Cardiac fibroblast (primary cell): ENCODE measurements around the gene LYL1.

Experiments used
- DNase-seq, 2 donors: peaks; one replicate each; pipeline versions ENCODE4 v3.0.0 to v3.0.0-alpha.2; 2010; ENCODE audit warnings: low read depth in 2 of 2
- H3K4me3 ChIP-seq, 2 donors: replicated peaks in 1 of 2; 1 replicate in 1 of 2; 2 replicates in 1 of 2; pipeline ENCODE4 v1.5.1; 2011; ENCODE audit warnings: low read depth in 2 of 2, low read length in 2 of 2, mild to moderate bottlenecking in 2 of 2, moderate library complexity in 1 of 2
- TF ChIP-seq, protein P1 (sequence below): IDR thresholded peaks from one replicate; pipeline ENCODE4 v1.5.1; 2011; ENCODE audit warnings: low read depth, mild to moderate bottlenecking, low read length, inconsistent platforms

Gene LYL1

GRCh38 chr19:13078897-13079541, 23.6 kb downstream of the LYL1 start:
- H3K4me3 ChIP-seq, result no peak overlapping the region
- TF ChIP-seq, protein P1, sequence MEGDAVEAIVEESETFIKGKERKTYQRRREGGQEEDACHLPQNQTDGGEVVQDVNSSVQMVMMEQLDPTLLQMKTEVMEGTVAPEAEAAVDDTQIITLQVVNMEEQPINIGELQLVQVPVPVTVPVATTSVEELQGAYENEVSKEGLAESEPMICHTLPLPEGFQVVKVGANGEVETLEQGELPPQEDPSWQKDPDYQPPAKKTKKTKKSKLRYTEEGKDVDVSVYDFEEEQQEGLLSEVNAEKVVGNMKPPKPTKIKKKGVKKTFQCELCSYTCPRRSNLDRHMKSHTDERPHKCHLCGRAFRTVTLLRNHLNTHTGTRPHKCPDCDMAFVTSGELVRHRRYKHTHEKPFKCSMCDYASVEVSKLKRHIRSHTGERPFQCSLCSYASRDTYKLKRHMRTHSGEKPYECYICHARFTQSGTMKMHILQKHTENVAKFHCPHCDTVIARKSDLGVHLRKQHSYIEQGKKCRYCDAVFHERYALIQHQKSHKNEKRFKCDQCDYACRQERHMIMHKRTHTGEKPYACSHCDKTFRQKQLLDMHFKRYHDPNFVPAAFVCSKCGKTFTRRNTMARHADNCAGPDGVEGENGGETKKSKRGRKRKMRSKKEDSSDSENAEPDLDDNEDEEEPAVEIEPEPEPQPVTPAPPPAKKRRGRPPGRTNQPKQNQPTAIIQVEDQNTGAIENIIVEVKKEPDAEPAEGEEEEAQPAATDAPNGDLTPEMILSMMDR, result no peak
- no peak for DNase-seq

GRCh38 chr19:13078381-13078780, 24.3 kb downstream of the LYL1 start:
- TF ChIP-seq, protein P1, result no peak

DNA sequence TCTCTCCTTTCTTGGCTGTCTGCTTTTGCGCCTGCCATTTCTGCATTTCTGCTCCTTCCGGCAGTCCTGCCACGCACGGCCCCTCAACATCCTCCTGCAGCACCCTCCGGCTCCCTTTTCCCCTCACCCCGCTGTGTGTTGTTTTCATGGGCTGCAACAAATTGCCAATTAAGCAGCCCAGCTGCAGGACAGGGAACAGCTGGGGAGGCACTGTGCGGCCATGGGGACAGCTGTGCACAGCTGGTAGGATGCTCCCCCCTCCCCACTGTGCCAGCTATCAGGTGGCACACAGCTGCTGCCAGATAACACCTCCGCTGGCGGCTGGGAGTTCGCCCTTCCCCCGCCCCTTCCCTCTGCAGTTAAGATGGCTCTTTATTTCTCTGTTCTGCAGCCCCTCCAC, 25.4 kb downstream of the LYL1 start:
- H3K4me3 ChIP-seq, result no peak overlapping the region
- DNase-seq, result no peak
- TF ChIP-seq, protein P1, result no peak

More at GRCh38 chr19:13078381-13078780, 24.3 kb downstream of the LYL1 start:
- DNase-seq, result no peak
- H3K4me3 ChIP-seq, result no peak overlapping the region

DNA sequence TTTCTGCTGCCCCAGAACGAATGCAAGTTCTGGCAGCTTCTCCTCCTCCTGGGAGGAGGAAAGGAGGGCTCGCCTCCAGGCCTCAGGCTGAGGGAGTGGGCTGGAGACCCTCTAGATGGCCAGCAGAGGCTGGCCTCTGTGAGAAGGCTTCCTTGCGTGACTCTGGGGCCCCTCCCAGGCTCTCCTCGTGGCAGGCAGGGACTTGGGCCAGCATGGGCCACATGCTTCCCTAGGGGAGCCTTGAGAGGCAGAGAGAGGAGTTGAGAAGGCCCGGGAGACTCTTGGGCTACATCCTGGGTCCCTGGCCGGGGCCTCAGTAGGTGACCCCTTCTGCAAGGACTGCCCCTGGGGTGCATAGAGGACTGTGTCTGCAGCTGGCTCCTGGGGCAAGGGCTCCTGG, 25.9 kb downstream of the LYL1 start:
- TF ChIP-seq, protein P1, result no peak
- DNase-seq, result no peak
- no peak overlapping the region for H3K4me3 ChIP-seq

DNA sequence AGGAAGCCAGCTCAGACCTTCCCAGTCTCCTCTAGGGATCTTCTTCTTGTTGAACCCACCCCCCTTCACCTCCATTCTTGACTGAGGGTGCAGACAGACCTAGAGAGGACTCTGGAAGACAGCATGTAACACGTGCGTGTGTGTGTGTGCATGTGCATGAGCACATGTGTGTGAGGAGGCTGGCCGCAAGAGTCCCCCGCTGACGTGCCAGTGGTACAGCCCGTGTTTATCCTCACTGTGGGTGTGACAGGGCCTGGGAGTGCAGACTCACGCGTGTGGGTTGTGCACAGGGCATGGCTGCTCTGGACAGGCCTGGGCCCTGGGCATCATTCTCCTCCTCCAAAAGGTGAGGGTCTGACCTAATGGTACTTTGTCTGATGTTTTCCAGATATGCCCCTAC, 26.3 kb downstream of the LYL1 start:
- TF ChIP-seq, protein P1, result no peak
- DNase-seq, result no peak

GRCh38 chr19:13074378-13074777, 28.3 kb downstream of the LYL1 start:
- TF ChIP-seq, protein P1, result no peak
- DNase-seq, result no peak
- H3K4me3 ChIP-seq, result no peak overlapping the region

More for the DNA sequence above, 26.3 kb downstream of the LYL1 start:
- H3K4me3 ChIP-seq, result no peak overlapping the region

GRCh38 chr19:13073263-13073662, 29.4 kb downstream of the LYL1 start:
- no peak overlapping the region for H3K4me3 ChIP-seq
- TF ChIP-seq, protein P1, result no peak
- no peak for DNase-seq
